OCI-LY1 (cell line): ENCODE measurements around the gene DIP2C.
"Not testable (repeated sequence)": the region's sequence is repeated elsewhere in the genome, so short reads cannot be mapped to it uniquely, and the experiment has no call there.

Experiments used
- H2AFZ ChIP-seq: fragments of 200-600 bp; sonication (generic), shearing (Covaris generic); 2 replicates; pipeline ENCODE4 v1.6.0; 2014; ENCODE audit warnings: antibody characterized with exemption, mild to moderate bottlenecking, low read length
- H3F3A ChIP-seq: fragments of 200-600 bp; sonication (generic), shearing (Covaris generic); 2 replicates; pipeline ENCODE4 v1.6.0; 2014; ENCODE audit warnings: mild to moderate bottlenecking, antibody characterized with exemption, low read length, moderate library complexity; ENCODE audit not compliant: insufficient read depth
- H3K27ac ChIP-seq: fragments of 200-600 bp; sonication (generic); 2 replicates; pipeline ENCODE4 v1.5.1; 2014; ENCODE audit warnings: low read length, mixed run types, mild to moderate bottlenecking, low read depth; ENCODE audit not compliant: poor library complexity, severe bottlenecking
- H3K27me3 ChIP-seq: fragments of 200-600 bp; sonication (generic); 2 replicates; pipeline ENCODE4 v1.6.0; 2014; ENCODE audit warnings: antibody characterized with exemption, mild to moderate bottlenecking, low read length, moderate library complexity; ENCODE audit not compliant: insufficient read depth
- H3K36me3 ChIP-seq: fragments of 200-600 bp; sonication (generic); 2 replicates; pipeline ENCODE4 v1.6.1; 2014; ENCODE audit warnings: mild to moderate bottlenecking, antibody characterized with exemption, low read length, moderate library complexity, mixed read lengths; ENCODE audit not compliant: insufficient read depth
- H3K4me1 ChIP-seq: fragments of 200-600 bp; sonication (generic); 2 replicates; pipeline ENCODE4 v1.5.1; 2014; ENCODE audit warnings: mild to moderate bottlenecking, low read length, moderate library complexity; ENCODE audit not compliant: insufficient read depth, severe bottlenecking
- H3K4me2 ChIP-seq: fragments of 200-600 bp; sonication (generic), shearing (Covaris generic); 2 replicates; pipeline ENCODE4 v1.6.1; 2014; ENCODE audit warnings: low read length
- H3K4me3 ChIP-seq: fragments of 200-600 bp; sonication (generic); 2 replicates; pipeline ENCODE4 v1.5.1; 2014; ENCODE audit warnings: low read length, low read depth, mild to moderate bottlenecking, mixed read lengths; ENCODE audit not compliant: poor library complexity, severe bottlenecking
- H3K79me2 ChIP-seq: fragments of 200-600 bp; shearing (Covaris generic); 2 replicates; pipeline ENCODE4 v1.6.1; 2016; ENCODE audit warnings: mixed run types, low read length, mixed read lengths; ENCODE audit not compliant: insufficient read depth
- H3K9ac ChIP-seq: fragments of 200-600 bp; sonication (generic), shearing (Covaris generic); 2 replicates; pipeline ENCODE4 v1.6.1; 2014; ENCODE audit warnings: mild to moderate bottlenecking, low read length, mixed read lengths
- H3K9me2 ChIP-seq: fragments of 200-600 bp; sonication (generic), shearing (Covaris generic); 2 replicates; pipeline ENCODE4 v1.6.1; 2014; ENCODE audit warnings: low read depth, mild to moderate bottlenecking, low read length, mixed read lengths
- H3K9me3 ChIP-seq: fragments of 200-600 bp; shearing (Covaris generic); 2 replicates; pipeline ENCODE4 v1.6.1; 2014; ENCODE audit warnings: low read length, mixed read lengths
- H4K20me1 ChIP-seq: fragments of 200-600 bp; sonication (generic), shearing (Covaris generic); 2 replicates; pipeline ENCODE4 v1.6.0; 2016; ENCODE audit warnings: mild to moderate bottlenecking, low read length; ENCODE audit not compliant: insufficient read depth
- EZH2 ChIP-seq: fragments of 200-600 bp; sonication (generic), shearing (Covaris generic); IDR thresholded peaks from 2 replicates; pipeline ENCODE4 v1.8.0; 2017; ENCODE audit warnings: borderline replicate concordance, mixed run types, mild to moderate bottlenecking, antibody characterized with exemption, low read length, moderate library complexity, mixed read lengths
- TF ChIP-seq, protein P1 (sequence below): fragments of 200-600 bp; sonication (generic), shearing (Covaris generic); IDR thresholded peaks from 2 replicates; pipeline ENCODE4 v1.5.1; 2017; ENCODE audit warnings: mild to moderate bottlenecking, antibody characterized with exemption, low read length, moderate library complexity, mixed read lengths

Gene DIP2C

DNA sequence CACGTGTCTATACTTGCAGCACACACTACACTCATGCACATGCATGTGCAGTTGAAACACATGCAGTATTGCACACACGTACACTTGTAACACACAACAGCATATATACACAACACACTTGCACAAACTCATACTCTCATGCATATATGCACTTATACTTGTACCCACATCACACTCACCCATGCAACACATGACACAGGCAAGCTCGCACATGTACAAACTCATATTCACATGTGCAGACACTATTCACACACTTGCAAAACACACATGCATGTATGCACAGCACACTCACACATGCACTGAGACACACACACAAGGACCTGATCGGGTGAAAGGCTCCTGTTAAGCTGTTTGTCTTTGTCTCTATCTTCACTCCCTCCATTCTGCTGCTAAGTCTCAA, 384.4 kb downstream of the DIP2C start:
- Histone ChIP-seq H3K9me2 (no peaks in the 10 kb centered on the region), H3K4me1 (peaks cover 80% of the 10 kb centered on the region), H2AFZ (no peak overlapping the region), H3K4me2 (no peak overlapping the region), H3K4me3 (no peak overlapping the region), H3F3A (no peaks in the 10 kb centered on the region), H3K27me3 (no peaks in the 10 kb centered on the region), H3K9me3 (no peaks in the 10 kb centered on the region), H3K36me3 (peaks cover 88% of the 10 kb centered on the region), H3K27ac (peak overlapping the region; percentile 100), H4K20me1 (no peaks in the 10 kb centered on the region), H3K9ac (no peak overlapping the region), H3K79me2 (0 out of 2 replicates have a peak, but pooled peaks cover 3% of the 10 kb centered on the region)
- no peak for TF ChIP-seq EZH2
- TF ChIP-seq, protein P1, sequence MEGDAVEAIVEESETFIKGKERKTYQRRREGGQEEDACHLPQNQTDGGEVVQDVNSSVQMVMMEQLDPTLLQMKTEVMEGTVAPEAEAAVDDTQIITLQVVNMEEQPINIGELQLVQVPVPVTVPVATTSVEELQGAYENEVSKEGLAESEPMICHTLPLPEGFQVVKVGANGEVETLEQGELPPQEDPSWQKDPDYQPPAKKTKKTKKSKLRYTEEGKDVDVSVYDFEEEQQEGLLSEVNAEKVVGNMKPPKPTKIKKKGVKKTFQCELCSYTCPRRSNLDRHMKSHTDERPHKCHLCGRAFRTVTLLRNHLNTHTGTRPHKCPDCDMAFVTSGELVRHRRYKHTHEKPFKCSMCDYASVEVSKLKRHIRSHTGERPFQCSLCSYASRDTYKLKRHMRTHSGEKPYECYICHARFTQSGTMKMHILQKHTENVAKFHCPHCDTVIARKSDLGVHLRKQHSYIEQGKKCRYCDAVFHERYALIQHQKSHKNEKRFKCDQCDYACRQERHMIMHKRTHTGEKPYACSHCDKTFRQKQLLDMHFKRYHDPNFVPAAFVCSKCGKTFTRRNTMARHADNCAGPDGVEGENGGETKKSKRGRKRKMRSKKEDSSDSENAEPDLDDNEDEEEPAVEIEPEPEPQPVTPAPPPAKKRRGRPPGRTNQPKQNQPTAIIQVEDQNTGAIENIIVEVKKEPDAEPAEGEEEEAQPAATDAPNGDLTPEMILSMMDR = no peak

DNA sequence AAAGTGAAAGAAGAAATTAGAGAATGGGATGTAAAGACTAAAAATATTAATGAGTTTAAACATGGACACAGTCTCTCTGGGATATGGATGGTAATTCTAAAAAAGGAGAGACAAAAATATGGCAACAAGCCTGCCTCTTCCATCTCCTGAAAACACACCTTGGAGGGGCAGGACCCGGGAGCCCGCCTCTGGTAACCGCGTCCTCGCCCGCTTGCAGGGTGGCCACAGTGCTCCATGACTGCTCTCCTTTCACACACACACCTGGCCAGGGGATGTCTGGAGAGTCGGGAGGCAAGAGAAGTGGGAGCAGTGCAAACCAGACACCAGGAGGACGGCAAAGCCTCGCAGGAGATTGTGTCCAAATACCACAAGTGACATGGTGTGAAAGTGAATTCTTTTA, 387.9 kb downstream of the DIP2C start:
- Histone ChIP-seq H3K4me3 (no peak overlapping the region), H4K20me1 (no peaks in the 10 kb centered on the region), H2AFZ (no peak overlapping the region), H3K9ac (no peak overlapping the region; the same call in 1 of the 2 replicates), H3K4me1 (peaks cover 60% of the 10 kb centered on the region), H3K27ac (peak overlapping the region; percentile 89), H3K79me2 (peaks cover 3% of the 10 kb centered on the region; the same call in 1 of the 2 replicates), H3K36me3 (peaks cover 82% of the 10 kb centered on the region), H3K27me3 (no peaks in the 10 kb centered on the region), H3K4me2 (no peak overlapping the region; the same call in 1 of the 2 replicates), H3K9me2 (no peaks in the 10 kb centered on the region), H3F3A (no peaks in the 10 kb centered on the region), H3K9me3 (no peaks in the 10 kb centered on the region)
- TF ChIP-seq EZH2 = no peak
- TF ChIP-seq, protein P1 = no peak

DNA sequence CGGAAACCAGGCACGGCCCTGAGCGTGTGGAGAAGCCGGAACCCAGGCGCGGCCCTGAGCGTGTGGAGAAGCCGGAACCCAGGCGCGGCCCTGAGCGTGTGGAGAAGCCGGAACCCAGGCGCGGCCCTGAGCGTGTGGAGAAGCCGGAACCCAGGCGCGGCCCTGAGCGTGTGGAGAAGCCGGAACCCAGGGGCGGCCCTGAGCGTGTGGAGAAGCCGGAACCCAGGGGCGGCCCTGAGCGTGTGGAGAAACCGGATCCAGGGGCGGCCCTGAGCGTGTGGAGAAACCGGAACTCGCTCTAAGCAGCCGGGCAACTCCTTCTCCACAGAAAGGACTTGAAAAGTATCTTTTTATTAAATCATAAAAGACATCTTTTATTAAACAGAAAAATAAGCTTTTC, 388.9 kb downstream of the DIP2C start:
- not testable (repeated sequence) for H3K27me3 ChIP-seq, H4K20me1 ChIP-seq, H3K4me3 ChIP-seq, H3K9me3 ChIP-seq, H2AFZ ChIP-seq, H3K9me2 ChIP-seq, H3F3A ChIP-seq, H3K79me2 ChIP-seq
- Histone ChIP-seq H3K4me1 (peaks cover 53% of the 10 kb centered on the region), H3K4me2 (peak overlapping the region; percentile 55; the same call in 1 of the 2 replicates), H3K36me3 (peaks cover 74% of the 10 kb centered on the region), H3K9ac (peak overlapping the region; percentile 47; the same call in 1 of the 2 replicates), H3K27ac (peak overlapping the region; percentile 89)

DNA sequence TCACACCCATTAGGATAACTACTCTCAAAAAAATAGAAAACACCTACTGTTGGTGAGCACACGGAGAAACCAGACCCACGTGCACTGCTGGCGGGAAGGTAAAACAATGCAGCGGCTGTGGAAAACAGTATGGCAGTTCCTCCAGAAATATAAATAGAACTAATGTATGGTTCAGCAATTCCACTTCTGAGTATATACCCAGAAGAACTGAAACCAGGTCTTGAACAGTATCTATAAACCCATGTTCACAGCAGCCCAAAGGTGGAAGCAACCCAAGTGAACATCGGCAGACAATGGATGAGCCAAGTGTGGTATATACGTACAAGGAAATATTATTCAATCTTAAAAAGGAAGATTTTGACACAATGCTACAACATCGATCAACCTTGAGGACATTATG, 389.5 kb downstream of the DIP2C start:
- H3K27ac ChIP-seq = peak overlapping the region; percentile 89
- H3K4me2 ChIP-seq = peak overlapping the region; percentile 55
- H2AFZ ChIP-seq = no peak overlapping the region
- H3K4me3 ChIP-seq = peak overlapping the region; percentile 8
- no peaks in the 10 kb centered on the region for H3K9me3 ChIP-seq
- H3K9me2 ChIP-seq = no peaks in the 10 kb centered on the region
- peaks cover 68% of the 10 kb centered on the region for H3K36me3 ChIP-seq
- H3K79me2 ChIP-seq = peaks cover 3% of the 10 kb centered on the region; the same call in 1 of the 2 replicates
- H3F3A ChIP-seq = no peaks in the 10 kb centered on the region
- H4K20me1 ChIP-seq = no peaks in the 10 kb centered on the region
- TF ChIP-seq, protein P1 = no peak
- no peak for TF ChIP-seq EZH2
- peaks cover 55% of the 10 kb centered on the region for H3K4me1 ChIP-seq
- peak overlapping the region; percentile 47 for H3K9ac ChIP-seq
- no peaks in the 10 kb centered on the region for H3K27me3 ChIP-seq
